Prostate gland (tissue), 2 donors: Measurements from ENCODE around the gene CDK19. TPM values are rescaled to one million over a fixed set of nuclear protein-coding genes. Genes with fewer than 3 reads are reported as not detected.

Source experiments
- DNase-seq: peaks from one replicate; pipeline ENCODE4 v3.0.0-alpha.2; 2019; ENCODE audit warnings: low spot score
- H3K27ac ChIP-seq, 2 donors: fragments of 200-600 bp; sonication (generic); 2 replicates each; pipeline ENCODE4 v1.5.1; 2017 to 2019
- H3K27me3 ChIP-seq: fragments of 200-600 bp; sonication (generic); replicated peaks from 2 replicates; pipeline ENCODE4 v1.5.1; 2019; ENCODE audit not compliant: insufficient read depth
- H3K36me3 ChIP-seq, 2 donors: fragments of 200-600 bp; sonication (generic); 1 replicate in 1 of 2; 2 replicates in 1 of 2; pipeline versions ENCODE4 v1.5.1 to v1.8.1; 2017 to 2019
- H3K4me1 ChIP-seq: fragments of 200-600 bp; sonication (generic); replicated peaks from 2 replicates; pipeline ENCODE4 v1.5.1; 2019
- H3K4me3 ChIP-seq, 2 donors: fragments of 200-600 bp; sonication (generic); 2 replicates each; pipeline ENCODE4 v1.5.1; 2017 to 2019
- H3K9me3 ChIP-seq: fragments of 200-600 bp; sonication (generic); 2 replicates; pipeline ENCODE4 v1.5.1; 2017
- POLR2A ChIP-seq: fragments of 450-650 bp; IDR thresholded peaks from one replicate; pipeline ENCODE4 v1.6.1; 2016; ENCODE audit warnings: antibody characterized with exemption, mild to moderate bottlenecking
- POLR2AphosphoS5 ChIP-seq: sonication (generic); formaldehyde crosslinking; IDR thresholded peaks from one replicate; pipeline ENCODE4 v1.6.1; 2017; ENCODE audit warnings: antibody characterized with exemption
- WGBS: methylation state at CpG from one replicate; pipeline ENCODE4 v1.1.5; 2018; 5-methylcytosine and 5-hydroxymethylcytosine counted together
- intact Hi-C: fragments of 100-400 bp; cut with DNase I; formaldehyde crosslinking; loops from one replicate; pipeline ENCODE4 v1.14.2; 2022
- total RNA-seq, 2 donors: library from RNA; depleted of rRNA; stranded (reverse); fragments of >200 nt; gene quantifications; one replicate each; pipeline ENCODE4 v1.1.0, GENCODE V29; 2016
- TF ChIP-seq, protein P1 (sequence below), 4 experiments: fragments of 200-600 bp in 2 of 4; fragments of 450-650 bp in 2 of 4; sonication (generic) in 2 of 4; IDR thresholded peaks; 1 replicate in 3 of 4; 2 replicates in 1 of 4; pipeline ENCODE4 v1.5.1; 2016 to 2019; ENCODE audit warnings: antibody characterized with exemption in 4 of 4, mild to moderate bottlenecking in 2 of 4, moderate library complexity in 2 of 4

CDK19 gene
- total RNA-seq, 2 donors from 2014 or later, result 41.4 to 70.2 TPM

DNA sequence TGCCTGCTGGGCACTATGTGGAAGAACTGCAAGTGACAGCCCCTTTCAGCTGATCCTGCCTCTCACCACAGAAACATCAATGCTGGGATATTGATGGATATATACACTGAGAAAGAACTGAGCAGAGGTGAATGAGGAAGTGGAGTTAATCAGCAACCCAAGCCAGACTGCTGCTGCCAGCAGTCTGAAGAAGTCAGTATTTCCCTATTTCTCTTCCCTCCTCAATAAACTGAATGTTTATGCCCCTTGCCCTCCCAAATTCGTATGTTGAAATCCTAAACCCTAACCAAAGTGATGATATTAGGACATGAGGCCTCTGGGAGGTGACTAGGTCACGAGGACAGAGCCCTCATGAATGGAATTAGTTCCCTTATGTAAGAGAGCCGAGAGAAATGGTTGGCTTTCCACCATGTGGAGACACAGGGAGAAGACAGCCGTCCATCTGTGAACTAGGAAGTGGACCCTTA is 76.3 kb downstream of the CDK19 start:
- Histone ChIP-seq H3K9me3 (no peaks in the 10 kb centered on the region), H3K4me3 (no peak overlapping the region), H3K27ac (no peak overlapping the region), H3K36me3 (no peaks in the 10 kb centered on the region), H3K4me1 (no peaks in the 10 kb centered on the region), H3K27me3 (no peaks in the 10 kb centered on the region)
- intact Hi-C loops, result no loop called here
- TF ChIP-seq POLR2AphosphoS5 (no peak), POLR2A (no peak)
- TF ChIP-seq, protein P1, sequence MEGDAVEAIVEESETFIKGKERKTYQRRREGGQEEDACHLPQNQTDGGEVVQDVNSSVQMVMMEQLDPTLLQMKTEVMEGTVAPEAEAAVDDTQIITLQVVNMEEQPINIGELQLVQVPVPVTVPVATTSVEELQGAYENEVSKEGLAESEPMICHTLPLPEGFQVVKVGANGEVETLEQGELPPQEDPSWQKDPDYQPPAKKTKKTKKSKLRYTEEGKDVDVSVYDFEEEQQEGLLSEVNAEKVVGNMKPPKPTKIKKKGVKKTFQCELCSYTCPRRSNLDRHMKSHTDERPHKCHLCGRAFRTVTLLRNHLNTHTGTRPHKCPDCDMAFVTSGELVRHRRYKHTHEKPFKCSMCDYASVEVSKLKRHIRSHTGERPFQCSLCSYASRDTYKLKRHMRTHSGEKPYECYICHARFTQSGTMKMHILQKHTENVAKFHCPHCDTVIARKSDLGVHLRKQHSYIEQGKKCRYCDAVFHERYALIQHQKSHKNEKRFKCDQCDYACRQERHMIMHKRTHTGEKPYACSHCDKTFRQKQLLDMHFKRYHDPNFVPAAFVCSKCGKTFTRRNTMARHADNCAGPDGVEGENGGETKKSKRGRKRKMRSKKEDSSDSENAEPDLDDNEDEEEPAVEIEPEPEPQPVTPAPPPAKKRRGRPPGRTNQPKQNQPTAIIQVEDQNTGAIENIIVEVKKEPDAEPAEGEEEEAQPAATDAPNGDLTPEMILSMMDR (IDR thresholded peaks at IDR 0.05), result no peak
- no peak for DNase-seq
- 89% methylated on average over 4 of the region's 4 CpGs for WGBS

DNA sequence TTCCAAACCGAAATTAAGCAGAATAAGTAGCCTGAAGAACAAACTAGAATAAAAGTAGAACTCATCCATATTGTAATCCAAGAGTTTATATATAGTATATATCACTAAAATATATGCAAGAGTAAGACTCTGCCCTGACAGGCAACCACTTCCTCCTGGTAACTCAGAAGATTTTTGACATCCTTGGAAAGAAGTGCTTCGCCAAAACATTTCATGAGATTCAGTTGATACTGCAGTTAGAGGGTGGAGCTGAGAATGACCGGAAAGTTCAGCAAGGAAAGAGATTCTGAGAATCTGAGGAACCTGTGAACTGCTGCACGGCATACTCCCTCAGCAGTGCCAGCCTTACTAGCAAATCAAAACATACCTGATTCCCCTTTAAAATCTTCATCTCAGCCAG is 79.6 kb downstream of the CDK19 start:
- TF ChIP-seq POLR2A (no peak), POLR2AphosphoS5 (no peak)
- TF ChIP-seq, protein P1 (IDR thresholded peaks at IDR 0.05), result no peak
- Histone ChIP-seq H3K4me1 (no peaks in the 10 kb centered on the region), H3K4me3 (no peak overlapping the region), H3K36me3 (no peaks in the 10 kb centered on the region), H3K27me3 (no peaks in the 10 kb centered on the region), H3K9me3 (no peaks in the 10 kb centered on the region), H3K27ac (no peak overlapping the region)
- intact Hi-C loops, result no loop called here
- DNase-seq, result no peak
- 96% methylated on average over 4 of the region's 4 CpGs for WGBS

DNA sequence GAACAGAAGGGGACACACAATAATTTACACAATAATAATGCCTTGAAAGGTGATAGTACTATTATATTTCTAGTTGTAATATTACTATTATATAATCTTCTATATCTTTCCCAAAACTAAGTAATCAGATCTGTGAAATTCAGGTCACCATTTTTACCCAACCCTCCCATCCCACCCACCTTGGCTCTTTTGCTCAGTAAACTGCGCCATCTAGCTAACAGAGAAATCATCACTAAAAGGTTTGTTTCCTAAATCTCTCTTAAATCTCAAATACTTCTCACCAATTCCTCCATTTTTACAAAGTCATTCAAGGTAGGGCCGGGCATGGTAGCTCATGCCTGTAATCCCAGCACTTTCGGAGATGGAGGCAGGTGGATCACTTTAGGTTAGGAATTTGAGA is 83.4 kb downstream of the CDK19 start:
- no peaks in the 10 kb centered on the region for H3K9me3 ChIP-seq
- no peaks in the 10 kb centered on the region for H3K4me1 ChIP-seq
- no peak overlapping the region for H3K27ac ChIP-seq
- TF ChIP-seq, protein P1 (IDR thresholded peaks at IDR 0.05), result no peak
- TF ChIP-seq POLR2AphosphoS5 (no peak), POLR2A (no peak)
- no peak overlapping the region for H3K4me3 ChIP-seq
- intact Hi-C loops, result no loop called here
- over 99% methylated on average over 3 of the region's 3 CpGs for WGBS
- no peaks in the 10 kb centered on the region for H3K36me3 ChIP-seq
- H3K27me3 ChIP-seq, result no peaks in the 10 kb centered on the region
- DNase-seq, result no peak

DNA sequence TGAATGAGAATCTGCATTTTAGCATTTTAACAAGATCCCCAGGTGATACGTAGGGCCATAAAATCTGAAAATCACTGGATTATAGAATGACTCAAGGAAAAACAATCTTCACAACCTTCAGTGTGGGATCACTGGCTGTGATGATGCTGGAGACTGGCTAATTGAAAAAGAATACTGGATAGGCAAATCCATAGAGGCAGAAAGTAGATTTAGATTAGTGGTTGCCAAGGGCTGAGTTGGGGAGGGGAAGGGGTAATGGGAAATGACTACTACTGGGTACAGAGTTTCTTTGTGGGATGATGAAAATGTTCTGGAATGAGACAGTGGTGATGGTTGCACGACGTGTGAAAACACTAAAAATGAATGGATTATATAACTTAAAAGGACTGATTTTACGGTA is 84.1 kb downstream of the CDK19 start:
- H3K27ac ChIP-seq, result no peak overlapping the region
- H3K9me3 ChIP-seq, result no peaks in the 10 kb centered on the region
- H3K27me3 ChIP-seq, result no peaks in the 10 kb centered on the region
- no peak overlapping the region for H3K4me3 ChIP-seq
- intact Hi-C loops, result no loop called here
- no peak for DNase-seq
- H3K4me1 ChIP-seq, result no peaks in the 10 kb centered on the region
- WGBS, result 96% methylated on average over 4 of the region's 4 CpGs
- TF ChIP-seq POLR2A, result no peak
- TF ChIP-seq, protein P1 (IDR thresholded peaks at IDR 0.05), result no peak
- no peak for TF ChIP-seq POLR2AphosphoS5
- no peaks in the 10 kb centered on the region for H3K36me3 ChIP-seq

DNA sequence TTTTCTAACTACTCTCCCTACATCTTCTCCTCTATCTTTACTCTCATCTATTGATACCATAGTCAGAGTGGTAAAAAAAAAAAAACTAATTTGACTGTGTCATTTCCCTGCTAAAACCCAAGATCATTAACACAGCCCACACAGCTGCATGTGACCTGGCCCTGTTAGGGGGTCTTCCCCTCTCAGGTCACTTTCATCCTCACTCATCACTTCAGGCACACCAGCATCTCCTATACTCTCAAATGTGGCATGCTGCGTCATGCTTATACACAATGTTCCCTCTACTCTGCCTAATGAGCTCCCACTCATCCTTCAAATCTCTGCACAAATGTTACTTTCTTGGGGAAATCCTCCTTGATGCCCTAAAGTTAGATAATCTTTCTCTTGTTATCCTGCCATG is 86.8 kb downstream of the CDK19 start:
- TF ChIP-seq POLR2AphosphoS5 (no peak), POLR2A (no peak)
- H3K27ac ChIP-seq, result no peak overlapping the region
- H3K27me3 ChIP-seq, result no peaks in the 10 kb centered on the region
- H3K4me1 ChIP-seq, result no peaks in the 10 kb centered on the region
- intact Hi-C loops, result no loop called here
- no peak for DNase-seq
- no peaks in the 10 kb centered on the region for H3K36me3 ChIP-seq
- WGBS, result 97% methylated on average over 1 of the region's 1 CpG
- no peaks in the 10 kb centered on the region for H3K9me3 ChIP-seq
- no peak overlapping the region for H3K4me3 ChIP-seq
